Stimulated activated CD8-positive, alpha-beta memory T cell treated with anti-CD3 and anti-CD28 coated beads, Interleukin-7, amount 100 ng/mL, for 24 hours (primary cell): Measurements from ENCODE around the gene PTEN.
"Not testable (repeated sequence)": the region's sequence is repeated elsewhere in the genome, so short reads cannot be mapped to it uniquely, and the experiment has no call there.

Source experiments
- DNase-seq: peaks from one replicate; pipeline ENCODE4 v3.0.0-alpha.2; 2020; ENCODE audit warnings: low read depth

PTEN gene

GRCh38 chr10:87863053-87863943 is at the start of gene PTEN, which contains the start of gene KLLN:
Gene PTEN (plus strand): TSS chr10:87863625. CDS start chr10:87864470, 845 bp downstream.
Gene KLLN (minus strand): TSS chr10:87863533. CDS start chr10:87862487, 1,046 bp downstream.
- peak; percentile 59 for DNase-seq

- no peak for DNase-seq
These were observed 47.1 kb upstream of the PTEN start for GRCh38 chr10:87816163-87816897.

- no peak for DNase-seq
These were observed 46.4 kb upstream of the PTEN start for GRCh38 chr10:87816898-87817608.

GRCh38 chr10:87817609-87818504 is 45.6 kb upstream of the PTEN start, which contains the start of gene ATAD1:
Gene ATAD1 (minus strand): TSS chr10:87818226. CDS start chr10:87814599, 3,627 bp downstream.
- peak; percentile 67 for DNase-seq

- DNase-seq: peak; percentile 38
These were observed 44.7 kb upstream of the PTEN start for GRCh38 chr10:87818505-87819288.

DNA sequence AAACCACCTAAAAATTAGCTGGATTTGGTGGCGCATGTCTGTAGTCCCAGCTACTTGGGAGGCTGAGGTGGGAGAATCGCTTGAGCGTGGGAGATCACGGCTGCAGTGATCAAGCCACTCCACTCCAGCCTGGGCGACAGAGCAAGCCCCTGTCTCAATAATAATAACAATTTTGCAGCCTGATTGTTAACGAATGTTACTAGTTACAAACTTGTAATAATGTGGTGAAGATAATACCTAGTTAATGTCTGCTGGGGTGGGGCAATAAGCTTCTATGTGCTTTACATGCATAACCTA is 44.2 kb upstream of the PTEN start:
- DNase-seq: no peak

- DNase-seq: no peak
These were observed 36.8 kb upstream of the PTEN start for GRCh38 chr10:87826653-87827052.

DNA sequence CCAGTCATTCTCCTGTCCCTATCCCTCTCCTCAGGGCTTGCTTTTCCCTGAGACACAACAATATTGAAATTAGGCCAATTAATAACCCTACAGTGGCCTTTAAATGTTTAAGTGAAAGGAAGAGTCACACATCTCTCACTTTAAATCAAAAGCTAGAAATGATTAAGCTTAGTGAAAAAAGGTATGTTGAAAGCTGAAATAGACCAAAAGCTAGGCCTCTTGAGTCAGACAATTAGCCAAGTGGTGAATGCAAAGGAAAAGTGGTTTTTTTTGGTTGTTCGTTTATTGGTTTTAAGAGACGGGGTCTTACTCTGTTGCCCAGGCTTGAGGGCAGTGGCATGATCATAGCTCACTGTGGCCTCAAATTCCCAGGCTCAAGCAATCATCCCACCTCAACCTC is 35.7 kb upstream of the PTEN start:
- DNase-seq: no peak

- DNase-seq: not testable (repeated sequence)
These were observed 34.4 kb upstream of the PTEN start for GRCh38 chr10:87829051-87829450.

GRCh38 chr10:87829986-87830729 is 33.3 kb upstream of the PTEN start:
- no peak for DNase-seq

GRCh38 chr10:87836098-87836497 is 27.3 kb upstream of the PTEN start:
- DNase-seq: no peak

GRCh38 chr10:87837445-87837844 is 26.0 kb upstream of the PTEN start:
- DNase-seq: no peak

GRCh38 chr10:87838650-87839049 is 24.8 kb upstream of the PTEN start:
- no peak for DNase-seq

GRCh38 chr10:87841186-87841585 is 22.2 kb upstream of the PTEN start:
- DNase-seq: no peak

GRCh38 chr10:87842220-87842641 is 21.2 kb upstream of the PTEN start:
- no peak for DNase-seq

DNA sequence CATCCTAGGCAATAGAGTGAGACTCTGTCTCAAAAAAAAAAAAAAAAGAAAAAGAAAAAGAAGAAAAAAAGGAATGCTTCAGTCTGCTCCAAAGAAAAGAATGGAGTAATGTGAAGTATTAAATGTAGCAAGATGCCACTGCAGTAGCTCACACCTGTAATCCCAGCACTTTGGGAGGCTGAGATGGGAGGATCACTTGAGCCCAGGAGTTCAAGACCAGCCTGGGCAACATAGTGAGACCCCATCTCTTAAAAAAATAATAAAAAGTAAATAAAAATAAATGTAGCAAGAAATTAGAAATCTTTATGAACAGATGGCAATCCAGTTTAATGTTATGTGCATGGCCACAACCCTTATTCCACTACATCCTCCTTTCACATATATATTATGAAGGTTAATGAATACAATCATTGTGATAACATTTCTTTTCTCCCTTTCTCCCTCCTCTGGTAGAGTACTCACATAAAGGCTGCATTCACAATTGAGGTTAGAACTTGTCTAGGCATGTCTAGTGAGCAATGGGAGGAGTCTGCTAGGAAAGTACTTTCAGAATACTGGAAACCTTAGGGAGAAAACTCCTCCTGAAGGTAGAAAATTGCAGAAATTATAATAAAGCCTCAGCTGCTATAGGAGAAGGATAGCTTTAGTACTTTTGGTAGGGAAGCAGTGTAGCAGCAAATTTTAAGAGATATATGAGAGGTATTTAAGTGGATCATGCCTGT is 20.5 kb upstream of the PTEN start:
- DNase-seq: no peak

GRCh38 chr10:87843714-87844113 is 19.7 kb upstream of the PTEN start:
- no peak for DNase-seq

- DNase-seq: no peak
These were observed 18.4 kb upstream of the PTEN start for GRCh38 chr10:87844837-87845623.
